NT2/D1 (cell line): ENCODE measurements around the gene MORN1.
"Not testable (repeated sequence)": the region's sequence is repeated elsewhere in the genome, so short reads cannot be mapped to it uniquely, and the experiment has no call there.

Experiments used
- DNase-seq: peaks from one replicate; pipeline ENCODE4 v3.0.0-alpha.2; 2011; ENCODE audit warnings: low read depth, low spot score
- H3K27me3 ChIP-seq: 2 replicates; pipeline ENCODE4 v1.6.0; 2011; ENCODE audit warnings: mild to moderate bottlenecking; ENCODE audit not compliant: insufficient read length, insufficient read depth
- H3K36me3 ChIP-seq: 2 replicates; pipeline ENCODE4 v1.6.1; 2011; ENCODE audit warnings: mild to moderate bottlenecking, low read length, mixed read lengths; ENCODE audit not compliant: insufficient read depth, insufficient read length
- H3K4me1 ChIP-seq: 2 replicates; pipeline ENCODE4 v1.5.1; 2011; ENCODE audit not compliant: insufficient read depth, insufficient read length
- H3K4me3 ChIP-seq: 2 replicates; pipeline ENCODE4 v1.5.1; 2011; ENCODE audit warnings: low read depth; ENCODE audit not compliant: insufficient read length
- H3K9ac ChIP-seq: 2 replicates; pipeline ENCODE4 v1.6.0; 2011; ENCODE audit warnings: low read depth; ENCODE audit not compliant: insufficient read length
- H3K9me3 ChIP-seq: 2 replicates; pipeline ENCODE4 v1.5.1; 2011; ENCODE audit warnings: mild to moderate bottlenecking, low read length; ENCODE audit not compliant: insufficient read depth
- SUZ12 ChIP-seq: IDR thresholded peaks from 2 replicates; pipeline ENCODE4 v1.6.1; 2011; ENCODE audit not compliant: insufficient read length, insufficient read depth; ENCODE audit errors: extremely low read depth
- YY1 ChIP-seq: IDR thresholded peaks from 2 replicates; pipeline ENCODE4 v1.6.1; 2011; ENCODE audit not compliant: insufficient read length, insufficient read depth
- ZNF274 ChIP-seq: IDR thresholded peaks from 2 replicates; pipeline ENCODE4 v1.6.1; 2011; ENCODE audit warnings: mild to moderate bottlenecking, low read depth, low read length

MORN1 gene

GRCh38 chr1:2298685-2299084 lies 92.7 kb downstream of the MORN1 start:
- no peak for DNase-seq
- Histone ChIP-seq H3K9ac (no peak overlapping the region), H3K27me3 (no peaks in the 10 kb centered on the region), H3K4me1 (peaks cover 4% of the 10 kb centered on the region), H3K9me3 (no peaks in the 10 kb centered on the region), H3K36me3 (peaks cover 53% of the 10 kb centered on the region), H3K4me3 (no peak overlapping the region)
- TF ChIP-seq ZNF274 (no peak), SUZ12 (no peak), YY1 (no peak)

- H3K4me3 ChIP-seq: no peak overlapping the region
- no peak for DNase-seq
- H3K9me3 ChIP-seq: no peaks in the 10 kb centered on the region
- peaks cover 6% of the 10 kb centered on the region for H3K4me1 ChIP-seq
- no peak overlapping the region for H3K9ac ChIP-seq
- no peaks in the 10 kb centered on the region for H3K27me3 ChIP-seq
- TF ChIP-seq SUZ12: no peak
- TF ChIP-seq ZNF274: no peak
- TF ChIP-seq YY1: no peak
- peaks cover 52% of the 10 kb centered on the region for H3K36me3 ChIP-seq
Observed at GRCh38 chr1:2297246-2298011, 93.9 kb downstream of the MORN1 start.

DNA sequence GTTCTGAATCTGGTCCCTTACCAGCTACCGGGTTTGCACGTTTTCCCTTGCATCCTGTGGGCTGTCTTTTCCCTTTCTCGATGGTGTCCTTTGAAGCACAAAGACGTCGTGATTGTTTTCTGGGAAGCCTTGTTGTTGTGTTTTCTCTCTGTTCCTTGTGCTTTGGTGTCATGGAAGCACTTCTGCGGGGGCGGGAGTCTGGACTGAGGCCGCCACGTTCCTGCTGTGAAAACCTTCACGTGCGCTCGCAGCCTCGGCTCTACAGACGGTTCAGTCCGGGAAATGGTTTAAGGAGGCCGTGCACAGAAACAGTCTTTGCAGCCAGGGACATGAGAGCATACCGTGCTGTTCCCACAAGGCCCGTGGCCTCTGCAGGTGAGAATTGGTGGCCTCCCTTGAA lies 94.7 kb downstream of the MORN1 start:
- no peak overlapping the region for H3K4me3 ChIP-seq
- H3K27me3 ChIP-seq: no peaks in the 10 kb centered on the region
- peaks cover 49% of the 10 kb centered on the region for H3K36me3 ChIP-seq
- peaks cover 6% of the 10 kb centered on the region for H3K4me1 ChIP-seq
- H3K9ac ChIP-seq: no peak overlapping the region
- TF ChIP-seq ZNF274 (no peak), YY1 (no peak), SUZ12 (no peak)
- DNase-seq: no peak
- H3K9me3 ChIP-seq: no peaks in the 10 kb centered on the region

GRCh38 chr1:2296211-2296610 lies 95.1 kb downstream of the MORN1 start:
- H3K4me1 ChIP-seq, H3K9ac ChIP-seq, DNase-seq, H3K4me3 ChIP-seq, H3K9me3 ChIP-seq, H3K27me3 ChIP-seq: not testable (repeated sequence)
- H3K36me3 ChIP-seq: peaks cover 48% of the 10 kb centered on the region

DNA sequence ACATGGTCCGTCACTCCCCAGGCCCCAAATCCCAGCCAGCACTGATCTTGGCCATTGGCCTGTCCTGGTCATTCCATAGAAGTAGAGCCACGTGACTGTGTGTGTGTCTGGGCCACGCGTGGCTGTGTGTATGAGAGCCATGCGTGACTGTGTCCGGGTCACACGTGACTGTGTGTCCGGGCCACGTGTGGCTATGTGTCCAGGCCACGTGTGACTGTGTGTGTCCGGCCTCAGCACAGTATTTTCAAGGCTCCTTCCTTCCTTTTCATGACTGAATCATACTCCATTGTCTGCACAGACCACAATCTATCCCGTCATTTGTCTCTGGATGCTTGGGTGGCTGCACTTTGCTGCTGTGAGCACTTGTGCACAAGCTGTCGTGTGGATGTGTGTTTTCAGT lies 95.8 kb downstream of the MORN1 start:
- Histone ChIP-seq H3K9ac (no peak overlapping the region), H3K4me3 (no peak overlapping the region), H3K36me3 (peaks cover 48% of the 10 kb centered on the region), H3K9me3 (no peaks in the 10 kb centered on the region), H3K27me3 (no peaks in the 10 kb centered on the region), H3K4me1 (peaks cover 6% of the 10 kb centered on the region)
- no peak for TF ChIP-seq SUZ12
- no peak for DNase-seq

DNA sequence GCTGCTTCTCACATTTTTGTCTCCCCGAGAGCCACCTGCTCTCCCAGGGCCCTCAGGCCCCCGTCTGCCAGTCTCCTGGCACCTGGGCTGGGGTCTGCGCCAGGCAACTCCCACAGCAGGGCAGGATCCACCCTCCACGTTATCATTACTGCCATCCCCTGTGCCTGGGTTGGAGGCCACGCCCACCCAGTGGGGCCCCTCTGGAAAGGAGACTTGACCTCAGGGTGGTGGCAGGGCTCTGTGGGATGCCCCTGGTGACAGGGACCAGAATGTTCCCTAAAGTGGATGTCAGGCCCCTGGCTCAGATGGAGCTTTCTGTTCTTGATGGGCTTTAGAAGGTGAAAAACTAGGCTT lies 96.7 kb downstream of the MORN1 start:
- Histone ChIP-seq H3K36me3 (peaks cover 48% of the 10 kb centered on the region), H3K4me3 (no peak overlapping the region), H3K9me3 (no peaks in the 10 kb centered on the region), H3K4me1 (peaks cover 12% of the 10 kb centered on the region), H3K9ac (no peak overlapping the region), H3K27me3 (no peaks in the 10 kb centered on the region)
- DNase-seq: no peak
- no peak for TF ChIP-seq ZNF274
- no peak for TF ChIP-seq YY1
- TF ChIP-seq SUZ12: no peak

DNA sequence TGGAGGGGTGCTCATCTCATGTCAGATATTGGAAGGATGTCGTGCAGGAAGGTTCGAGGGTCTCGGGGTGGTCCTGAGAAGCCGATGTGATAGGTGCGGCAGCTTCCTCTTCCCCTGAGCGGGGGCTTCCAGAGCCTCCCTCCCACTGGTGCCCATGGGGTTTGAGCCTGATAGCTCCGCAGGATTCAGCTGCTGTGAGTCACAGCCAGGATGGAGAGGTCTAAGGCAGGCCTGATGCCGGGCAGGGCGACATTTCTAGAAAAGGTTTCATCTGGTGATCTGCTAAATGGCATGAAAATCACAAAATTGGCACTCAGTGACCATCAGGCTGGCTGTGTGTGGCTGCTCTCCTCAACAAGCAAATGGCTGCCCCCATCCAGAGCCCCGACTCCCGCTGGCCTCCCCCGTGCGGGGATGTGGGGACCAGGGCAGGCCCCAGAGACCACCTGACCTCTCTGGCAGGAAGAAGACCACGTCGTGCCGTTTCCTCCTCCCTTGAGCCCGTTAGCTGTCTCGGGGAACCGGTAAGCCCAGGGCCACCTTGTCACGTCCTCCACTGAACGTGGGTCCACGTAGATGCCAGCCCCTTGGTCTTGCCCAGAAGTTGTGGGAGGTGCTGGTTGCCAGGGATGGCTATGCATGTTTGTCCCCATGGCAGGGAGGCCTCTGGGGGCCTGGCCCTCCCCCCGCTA lies 97.2 kb downstream of the MORN1 start:
- TF ChIP-seq ZNF274: no peak
- TF ChIP-seq SUZ12: no peak
- TF ChIP-seq YY1: no peak

More for the DNA sequence above, 97.2 kb downstream of the MORN1 start:
- Histone ChIP-seq H3K9me3 (no peaks in the 10 kb centered on the region), H3K9ac (no peak overlapping the region), H3K36me3 (peaks cover 48% of the 10 kb centered on the region), H3K4me3 (no peak overlapping the region), H3K27me3 (no peaks in the 10 kb centered on the region), H3K4me1 (peaks cover 13% of the 10 kb centered on the region)
- no peak for DNase-seq
